Neural cell (in vitro differentiated cells): ENCODE measurements around the gene PANK1.
"Not testable (repeated sequence)": the region's sequence is repeated elsewhere in the genome, so short reads cannot be mapped to it uniquely, and the experiment has no call there.

ENCODE experiments used
- CTCF ChIP-seq: fragments of 450-650 bp; IDR thresholded peaks from 2 replicates; pipeline ENCODE4 v1.5.1; 2014; ENCODE audit warnings: antibody characterized with exemption, mild to moderate bottlenecking, moderate library complexity; ENCODE audit not compliant: poor library complexity, severe bottlenecking
- EP300 ChIP-seq: fragments of 450-650 bp; conservative IDR thresholded peaks from 2 replicates; pipeline ENCODE4 v1.6.1; 2014; ENCODE audit warnings: antibody characterized with exemption, mild to moderate bottlenecking, moderate library complexity; ENCODE audit not compliant: poor library complexity, severe bottlenecking
- RAD21 ChIP-seq: fragments of 450-650 bp; conservative IDR thresholded peaks from 2 replicates; pipeline ENCODE4 v1.6.1; 2014; ENCODE audit warnings: antibody characterized with exemption, mild to moderate bottlenecking, moderate library complexity
- REST ChIP-seq: IDR thresholded peaks from 2 replicates; pipeline ENCODE4 v1.6.1; 2012; ENCODE audit warnings: borderline replicate concordance
- SMC3 ChIP-seq: fragments of 450-650 bp; conservative IDR thresholded peaks from 2 replicates; pipeline ENCODE4 v1.6.1; 2014; ENCODE audit warnings: antibody characterized with exemption, mild to moderate bottlenecking, moderate library complexity; ENCODE audit not compliant: poor library complexity
- TAF1 ChIP-seq: IDR thresholded peaks from 2 replicates; pipeline ENCODE4 v1.6.1; 2012; ENCODE audit warnings: low read depth

- not testable (repeated sequence) for TF ChIP-seq CTCF, SMC3, TAF1, REST, RAD21, EP300
These were observed 24.7 kb downstream of the PANK1 start for GRCh38 chr10:89620296-89620695.
